ENCODE results near the gene CDK11A. TPM values are rescaled to one million over a fixed set of nuclear protein-coding genes. Genes with fewer than 3 reads are reported as not detected.
"Not testable (repeated sequence)": the region's sequence is repeated elsewhere in the genome, so short reads cannot be mapped to it uniquely, and the experiment has no call there.

The CDK11A gene
- polyA plus RNA-seq, 3 donors, result 4.4 to 80.1 (median 13.3) TPM

DNA sequence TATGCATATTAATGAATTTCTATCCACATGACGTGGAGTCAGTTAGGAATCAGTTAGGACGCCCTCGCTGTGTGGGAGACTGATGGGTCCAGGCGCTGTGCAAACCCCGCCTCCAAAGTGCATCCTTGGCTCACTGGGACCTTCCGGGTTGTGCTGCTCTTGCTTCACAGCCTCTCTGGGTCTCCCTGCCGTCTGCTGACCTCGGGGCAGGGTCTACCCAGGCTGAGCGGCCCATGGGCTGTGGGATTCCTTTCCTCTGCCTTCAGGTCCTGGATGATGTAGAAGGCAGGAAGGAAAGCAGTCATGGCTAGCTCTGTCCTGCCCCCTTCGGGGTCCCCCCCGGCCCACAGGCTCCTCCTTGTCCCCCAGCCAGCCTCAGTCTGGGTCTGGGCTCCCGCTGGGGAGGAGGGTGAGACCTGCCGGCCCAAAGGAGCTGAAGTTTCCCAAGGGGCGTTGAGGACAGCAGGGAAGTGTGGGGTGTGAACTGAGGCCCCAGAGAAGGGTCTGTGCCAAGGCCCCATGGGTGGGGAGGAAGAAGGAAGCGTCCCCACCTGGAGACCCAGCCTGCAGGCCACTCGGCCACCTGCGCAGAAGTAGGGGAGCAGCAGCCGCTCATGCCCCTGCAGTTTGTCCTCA, 24.6 kb upstream of the CDK11A start:
- Histone ChIP-seq H3K4me2 (replicated peaks; ENCODE audit: extremely low read depth, low read length, poor library complexity, severe bottlenecking) (no peak overlapping the region), H3K36me3 (replicated peaks in 1 of 2; ENCODE audit: control insufficient read depth in 1 of 2, insufficient read depth in 2 of 2, low read length in 2 of 2) (peaks cover 16 to 19% of the 10 kb centered on the region in 2 donors), H3K4me1 (ENCODE audit: control insufficient read depth in 1 of 2, insufficient read depth in 2 of 2, low read length in 2 of 2) (no peaks in the 10 kb centered on the region), H3K79me2 (ENCODE audit: insufficient read depth, low read length) (peaks cover 1% of the 10 kb centered on the region), H3K9ac (ENCODE audit: insufficient read depth, low read length, poor library complexity, severe bottlenecking) (no peak overlapping the region), H3K27ac (ENCODE audit: low read depth in 1 of 2, low read length in 2 of 2) (no peak overlapping the region), H2AFZ (ENCODE audit: insufficient read depth, low read depth, low read length, poor library complexity, severe bottlenecking) (no peak overlapping the region), H3K4me3 (replicated peaks in 1 of 3; ENCODE audit: low read depth in 2 of 3, low read length in 3 of 3) (no peak overlapping the region), H3K9me3 (replicated peaks in 1 of 2; ENCODE audit: control insufficient read depth in 1 of 2, insufficient read depth in 1 of 2, low read length in 2 of 2) (no peaks in the 10 kb centered on the region), H3K27me3 (ENCODE audit: control insufficient read depth in 2 of 2, insufficient read depth in 2 of 2, low read length in 2 of 2) (no peaks in the 10 kb centered on the region), H4K20me1 (ENCODE audit: insufficient read depth, low read length) (peaks cover 20% of the 10 kb centered on the region)
- DNase-seq, result no peak
- H3K9me3 Mint-ChIP-seq, result no peaks in the 10 kb centered on the region
- peak overlapping the region in 1 of 7 donors; percentile 74 for H3K27ac Mint-ChIP-seq
- peaks cover 7% of the 10 kb centered on the region for H3K4me1 Mint-ChIP-seq
- no peak overlapping the region for H3K4me3 Mint-ChIP-seq
- WGBS (ENCODE audit: insufficient coverage), result 82% methylated on average over 10 of the region's 18 CpGs
- peaks cover 14 to 17% of the 10 kb centered on the region in 2 donors for H3K36me3 Mint-ChIP-seq
- H3K27me3 Mint-ChIP-seq (ENCODE audit: low read depth in 3 of 3), result no peaks in the 10 kb centered on the region
- TF ChIP-seq CTCF (IDR thresholded peaks at IDR 0.05), result no peak
- intact Hi-C loops (cut with micrococcal nuclease), result loop anchor here (10.0 kb wide), 1 partner anchor 54 kb away; the partner anchor contains the start of gene SLC35E2B (in 2 of the 2)

GRCh38 chr1:1746566-1746909, 22.4 kb upstream of the CDK11A start:
- not testable (repeated sequence) for H3K4me1 ChIP-seq (ENCODE audit: control insufficient read depth in 1 of 2, insufficient read depth in 2 of 2, low read length in 2 of 2); H3K9me3 ChIP-seq (replicated peaks in 1 of 2; ENCODE audit: control insufficient read depth in 1 of 2, insufficient read depth in 1 of 2, low read length in 2 of 2); H3K27me3 Mint-ChIP-seq (ENCODE audit: low read depth in 3 of 3); H3K79me2 ChIP-seq (ENCODE audit: insufficient read depth, low read length); H3K27me3 ChIP-seq (ENCODE audit: control insufficient read depth in 2 of 2, insufficient read depth in 2 of 2, low read length in 2 of 2); H3K9ac ChIP-seq (ENCODE audit: insufficient read depth, low read length, poor library complexity, severe bottlenecking); DNase-seq; H4K20me1 ChIP-seq (ENCODE audit: insufficient read depth, low read length); H3K4me2 ChIP-seq (replicated peaks; ENCODE audit: extremely low read depth, low read length, poor library complexity, severe bottlenecking); H3K9me3 Mint-ChIP-seq; H3K4me1 Mint-ChIP-seq; H2AFZ ChIP-seq (ENCODE audit: insufficient read depth, low read depth, low read length, poor library complexity, severe bottlenecking); H3K36me3 ChIP-seq (replicated peaks in 1 of 2; ENCODE audit: control insufficient read depth in 1 of 2, insufficient read depth in 2 of 2, low read length in 2 of 2)
- peak overlapping the region; percentile 18 to 57 (median 21) for H3K4me3 ChIP-seq (replicated peaks in 1 of 3; ENCODE audit: low read depth in 2 of 3, low read length in 3 of 3)
- no CpG with 5 or more reads among the region's 35 CpGs for WGBS (ENCODE audit: insufficient coverage)
- intact Hi-C loops (cut with micrococcal nuclease), result loop anchor here (10.0 kb wide), 1 partner anchor 52 kb away; the partner anchor contains the start of gene SLC35E2B (in 2 of the 2)
- Mint-ChIP-seq H3K36me3 (peaks cover 6 to 13% of the 10 kb centered on the region in 2 donors), H3K27ac (peak overlapping the region in 6 of 7 donors; percentile 40 to 99 (median 86)), H3K4me3 (peak overlapping the region; percentile 68 to 69)
- peak overlapping the region; percentile 82 to 84 for H3K27ac ChIP-seq (ENCODE audit: low read depth in 1 of 2, low read length in 2 of 2)

GRCh38 chr1:1745651-1746565, 21.8 kb upstream of the CDK11A start:
- H3K4me1 ChIP-seq (ENCODE audit: control insufficient read depth in 1 of 2, insufficient read depth in 2 of 2, low read length in 2 of 2); H3K79me2 ChIP-seq (ENCODE audit: insufficient read depth, low read length); H3K9me3 ChIP-seq (replicated peaks in 1 of 2; ENCODE audit: control insufficient read depth in 1 of 2, insufficient read depth in 1 of 2, low read length in 2 of 2); H3K36me3 ChIP-seq (replicated peaks in 1 of 2; ENCODE audit: control insufficient read depth in 1 of 2, insufficient read depth in 2 of 2, low read length in 2 of 2); H3K27me3 ChIP-seq (ENCODE audit: control insufficient read depth in 2 of 2, insufficient read depth in 2 of 2, low read length in 2 of 2); H2AFZ ChIP-seq (ENCODE audit: insufficient read depth, low read depth, low read length, poor library complexity, severe bottlenecking); H3K4me1 Mint-ChIP-seq; H3K9me3 Mint-ChIP-seq; H3K4me2 ChIP-seq (replicated peaks; ENCODE audit: extremely low read depth, low read length, poor library complexity, severe bottlenecking); H4K20me1 ChIP-seq (ENCODE audit: insufficient read depth, low read length); H3K27me3 Mint-ChIP-seq (ENCODE audit: low read depth in 3 of 3): not testable (repeated sequence)
- peak overlapping the region; percentile 82 to 84 for H3K27ac ChIP-seq (ENCODE audit: low read depth in 1 of 2, low read length in 2 of 2)
- intact Hi-C loops (cut with micrococcal nuclease), result loop anchor here (10.0 kb wide), 1 partner anchor 51 kb away; the partner anchor contains the start of gene SLC35E2B (in 2 of the 2)
- H3K9ac ChIP-seq (ENCODE audit: insufficient read depth, low read length, poor library complexity, severe bottlenecking), result peak overlapping the region; percentile 72
- 0% methylated on average over 6 of the region's 101 CpGs for WGBS (ENCODE audit: insufficient coverage)
- Mint-ChIP-seq H3K36me3 (peaks cover 6 to 16% of the 10 kb centered on the region in 2 donors), H3K4me3 (peak overlapping the region; percentile 68 to 69), H3K27ac (peak overlapping the region; percentile 83 to 99 (median 96))
- H3K4me3 ChIP-seq (replicated peaks in 1 of 3; ENCODE audit: low read depth in 2 of 3, low read length in 3 of 3), result peak overlapping the region; percentile 36 to 57 (median 48)
- DNase-seq, result peak; percentile 67 to 86 (median 78)

Data from CD14-positive monocyte (primary cell).